GM19240 (cell line): Measurements from ENCODE around the gene SIPA1.

ENCODE experiments used
- DNase-seq: peaks from one replicate; pipeline ENCODE4 v3.0.0; 2011; ENCODE audit warnings: low spot score; ENCODE audit not compliant: insufficient read length

The SIPA1 gene

DNA sequence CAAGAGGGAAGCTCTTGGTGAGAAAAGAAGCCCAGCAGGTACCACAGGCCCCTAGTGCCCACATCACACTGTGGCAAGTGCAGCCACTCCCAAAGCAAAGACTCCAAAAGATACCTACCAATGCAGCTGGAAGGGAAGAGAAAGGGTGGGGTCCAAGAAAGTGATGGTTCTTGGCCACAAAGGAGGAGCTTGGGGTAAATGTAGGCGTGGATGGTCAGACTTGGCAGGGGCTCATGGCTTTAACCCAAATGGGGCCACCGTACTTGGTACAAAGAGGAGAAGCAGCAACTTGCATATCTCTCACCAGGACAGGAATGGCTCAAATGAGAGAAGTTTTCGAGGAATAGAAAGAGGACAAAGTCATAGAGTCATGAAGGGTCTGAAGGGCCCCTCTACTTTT lies 28.7 kb upstream of the SIPA1 start:
- DNase-seq = no peak

DNA sequence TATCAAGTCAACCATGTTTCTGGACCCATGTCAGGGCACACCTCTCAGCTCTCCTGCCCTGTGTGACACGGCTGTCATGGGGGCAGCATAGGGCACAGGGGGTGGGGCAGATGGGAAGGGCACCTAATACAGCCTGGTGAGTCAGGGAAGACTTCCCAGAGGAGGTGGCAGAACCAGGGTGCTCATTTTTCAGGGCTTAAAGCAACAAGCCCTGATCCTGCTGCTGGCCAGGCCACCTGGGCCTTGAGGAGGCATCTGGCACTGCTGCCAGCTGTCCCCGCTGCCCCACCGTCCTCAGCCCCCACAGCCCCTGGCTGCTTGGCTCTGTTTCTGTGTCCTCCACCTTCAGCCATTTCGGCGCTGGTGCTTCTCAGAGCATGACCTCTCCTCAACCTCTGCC lies 28.2 kb upstream of the SIPA1 start:
- no peak for DNase-seq

DNA sequence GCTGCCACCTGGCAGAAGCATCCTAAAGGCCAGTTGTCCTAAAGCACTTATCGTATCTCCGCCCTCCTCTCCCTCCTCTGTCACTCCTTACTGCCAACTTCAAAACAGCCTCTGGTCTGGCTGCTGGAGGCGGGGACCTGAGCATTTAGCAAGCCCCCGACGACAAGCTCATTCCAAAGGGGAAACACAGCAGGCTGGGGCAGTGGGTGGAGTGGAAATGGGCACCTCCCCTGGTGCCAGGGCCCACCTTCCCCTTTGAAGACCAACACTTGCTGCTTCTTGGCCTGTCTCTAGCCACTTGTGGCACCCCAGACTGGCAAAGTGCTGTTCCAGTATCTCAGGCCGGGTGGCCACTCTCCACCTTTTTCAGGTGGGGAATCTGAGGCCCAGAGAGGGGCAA lies 27.5 kb upstream of the SIPA1 start:
- DNase-seq = no peak

DNA sequence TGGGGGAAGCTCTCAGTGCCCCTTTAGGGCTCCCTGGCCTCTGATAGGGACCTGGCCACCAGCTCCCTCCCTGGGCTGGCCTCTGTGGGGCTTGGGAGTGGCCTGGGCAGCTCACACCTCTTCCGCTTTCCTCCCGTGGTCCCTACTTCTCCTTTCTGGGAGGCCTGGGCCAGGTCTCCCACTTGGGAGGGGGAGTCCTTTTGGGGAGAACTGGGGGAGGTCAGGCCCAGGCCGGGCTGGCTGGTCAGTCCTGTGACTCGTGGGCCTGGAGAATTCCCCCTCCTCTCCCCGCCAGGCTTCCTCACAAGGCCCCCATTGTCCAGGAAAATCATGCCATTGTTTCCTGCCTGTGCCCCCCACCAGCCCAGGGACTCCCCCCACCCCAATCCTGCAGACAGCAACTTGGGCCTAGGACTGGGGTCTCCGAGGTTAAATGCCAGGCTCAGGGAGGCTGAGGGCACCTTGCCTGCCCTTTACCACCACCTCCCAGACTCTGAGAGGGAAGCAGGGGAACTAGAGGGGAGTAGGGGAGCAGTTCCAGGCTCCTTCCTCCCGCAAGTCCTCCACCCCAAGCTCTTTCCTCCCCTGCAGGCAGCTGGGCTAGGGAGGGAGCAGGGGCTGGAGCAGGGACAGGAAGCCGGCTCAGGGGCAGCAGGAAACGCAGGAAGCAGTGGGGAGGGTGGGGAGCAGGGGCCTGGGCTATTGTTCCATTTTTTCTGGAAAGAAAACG lies 26.7 kb upstream of the SIPA1 start:
- no peak for DNase-seq

DNA sequence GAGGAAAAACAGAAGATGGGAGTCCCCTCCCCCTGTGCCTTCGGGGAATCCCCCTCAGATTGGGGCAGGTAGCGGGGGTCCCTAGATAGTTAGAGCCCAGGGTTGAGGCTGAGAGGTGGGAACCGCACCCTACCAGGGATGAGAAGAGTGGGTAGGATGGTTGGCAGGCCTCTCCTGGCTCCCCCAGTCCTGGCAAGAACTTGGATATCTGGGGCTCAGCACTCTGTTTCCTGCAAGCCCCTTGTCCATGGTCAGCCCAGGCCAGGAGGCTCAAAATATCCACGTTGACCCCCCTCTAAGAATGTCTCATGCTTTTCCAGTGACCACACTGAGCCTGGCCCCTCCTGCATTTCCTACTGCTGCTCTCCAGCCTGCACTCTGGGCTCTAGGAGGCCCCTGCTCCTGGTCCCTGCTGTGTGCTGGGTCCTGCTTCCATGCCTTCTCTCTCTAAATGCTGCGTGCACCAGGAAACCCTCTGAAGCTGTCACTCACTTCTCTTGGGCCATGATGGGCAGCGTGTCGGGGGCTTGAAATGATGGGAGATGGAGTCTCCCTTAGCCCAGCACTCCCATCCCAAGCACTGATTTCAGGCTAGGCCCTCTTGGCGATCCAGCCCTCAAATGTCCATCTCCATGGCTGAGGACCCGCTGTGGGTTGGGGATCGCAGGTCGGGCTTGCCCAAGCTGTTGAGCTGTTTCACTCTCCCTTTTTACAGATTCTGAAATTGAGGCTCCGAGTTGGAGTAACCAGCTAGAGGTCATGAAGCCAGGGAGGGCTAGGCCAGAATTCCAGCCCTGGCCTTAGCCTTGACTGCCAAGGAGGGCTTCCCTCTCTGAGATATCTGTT lies 25.9 kb upstream of the SIPA1 start:
- DNase-seq = no peak

DNA sequence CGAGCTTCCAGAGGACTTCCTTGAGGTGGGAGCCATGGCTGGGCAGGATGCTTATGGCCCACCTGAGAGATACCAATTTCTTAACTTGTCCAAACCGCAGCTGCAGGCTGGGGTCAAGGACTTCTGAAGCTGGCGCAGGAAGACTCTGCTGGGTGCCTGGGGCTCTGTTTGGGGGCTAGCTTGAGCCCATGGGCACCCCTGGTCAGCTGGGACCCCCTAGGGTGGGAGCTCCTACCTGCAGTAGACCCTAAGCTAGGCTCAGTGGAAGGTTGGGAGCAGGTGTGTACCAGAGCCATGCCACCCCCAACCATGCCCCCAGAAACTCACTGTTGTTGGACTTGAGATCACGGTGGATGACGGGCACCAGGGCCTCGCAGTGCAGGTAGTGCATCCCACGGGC lies 25.2 kb upstream of the SIPA1 start:
- DNase-seq = no peak

DNA sequence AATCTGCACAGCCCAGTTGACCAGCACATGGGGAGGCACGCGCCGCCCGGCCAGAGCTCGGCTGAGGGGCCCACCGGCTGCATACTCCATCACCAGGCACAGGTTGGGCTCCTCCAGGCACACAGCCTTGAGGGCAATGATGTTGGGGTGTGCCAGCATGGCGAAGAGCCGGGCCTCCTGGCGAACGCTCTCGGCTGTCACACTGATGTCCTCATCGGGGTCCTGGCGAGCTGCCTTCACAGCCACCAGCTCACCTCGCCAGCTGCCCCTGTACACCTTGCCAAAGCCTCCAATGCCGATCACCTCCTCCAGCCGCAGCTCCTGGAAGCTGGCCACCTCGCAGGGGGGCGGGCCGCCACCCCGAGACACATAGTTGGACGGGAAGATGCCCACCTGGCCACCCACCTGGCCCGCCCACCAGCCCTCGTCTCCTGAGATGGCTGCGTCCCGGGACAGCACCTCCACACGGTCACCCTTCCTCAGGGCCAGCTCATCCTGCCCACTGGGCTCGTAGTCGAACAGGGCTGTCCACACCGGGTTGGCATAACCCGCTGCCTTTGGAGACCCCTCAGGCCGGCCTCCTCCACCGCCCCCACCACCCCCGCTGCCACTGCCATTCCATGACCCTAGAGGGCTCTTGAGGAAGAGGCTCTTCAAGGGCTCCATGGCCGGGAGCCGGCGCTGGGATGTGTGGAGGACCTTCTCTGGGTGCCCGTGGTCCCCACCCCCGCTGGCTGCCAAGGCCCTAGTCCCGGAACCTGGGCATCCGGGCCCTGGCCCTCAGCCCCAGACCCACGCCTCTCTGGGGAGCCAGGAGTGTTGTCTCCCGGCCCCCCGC lies 24.6 kb upstream of the SIPA1 start:
- no peak for DNase-seq

DNA sequence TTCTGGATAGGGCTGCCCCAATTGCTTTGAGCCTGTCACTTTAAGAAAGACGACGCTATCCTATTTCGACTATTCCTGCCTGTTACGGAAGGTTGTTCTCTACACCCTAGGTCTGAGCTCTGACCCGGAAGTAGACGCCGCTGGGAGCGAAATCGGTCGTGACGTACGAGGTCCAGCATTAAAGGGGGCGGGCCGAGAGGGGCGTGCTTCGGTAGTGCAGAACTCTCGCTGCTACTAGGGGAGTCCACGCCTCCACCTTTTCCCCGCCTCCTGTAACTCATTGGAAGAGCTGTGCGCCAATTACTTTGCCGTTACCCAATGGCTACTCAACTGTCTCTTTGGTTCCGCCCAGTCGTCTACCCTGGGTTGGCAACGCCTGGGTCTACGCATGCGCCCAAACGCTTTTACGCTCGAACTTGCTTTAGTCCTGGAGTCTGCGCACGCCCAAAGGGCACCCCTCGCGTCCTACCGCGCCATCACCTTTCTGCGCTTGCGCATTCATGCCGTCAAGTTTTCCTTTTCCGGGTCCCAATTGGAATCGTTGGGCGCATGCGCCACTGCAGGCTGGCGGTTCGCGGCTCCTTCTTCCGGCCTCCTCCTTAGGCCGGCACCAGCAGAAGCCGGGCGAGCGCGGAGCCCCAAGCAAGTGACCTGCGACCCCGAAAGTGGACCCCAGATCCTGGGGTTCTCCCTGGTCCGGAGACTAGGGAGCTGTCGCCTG lies 22.5 kb upstream of the SIPA1 start, which contains the start of gene PCNX3:
TSS of gene PCNX3 (plus strand) at position 548 of the 721 bp plus-strand sequence. CDS start 536 bp downstream, outside the sequence.
- peak; percentile 100 for DNase-seq

DNA sequence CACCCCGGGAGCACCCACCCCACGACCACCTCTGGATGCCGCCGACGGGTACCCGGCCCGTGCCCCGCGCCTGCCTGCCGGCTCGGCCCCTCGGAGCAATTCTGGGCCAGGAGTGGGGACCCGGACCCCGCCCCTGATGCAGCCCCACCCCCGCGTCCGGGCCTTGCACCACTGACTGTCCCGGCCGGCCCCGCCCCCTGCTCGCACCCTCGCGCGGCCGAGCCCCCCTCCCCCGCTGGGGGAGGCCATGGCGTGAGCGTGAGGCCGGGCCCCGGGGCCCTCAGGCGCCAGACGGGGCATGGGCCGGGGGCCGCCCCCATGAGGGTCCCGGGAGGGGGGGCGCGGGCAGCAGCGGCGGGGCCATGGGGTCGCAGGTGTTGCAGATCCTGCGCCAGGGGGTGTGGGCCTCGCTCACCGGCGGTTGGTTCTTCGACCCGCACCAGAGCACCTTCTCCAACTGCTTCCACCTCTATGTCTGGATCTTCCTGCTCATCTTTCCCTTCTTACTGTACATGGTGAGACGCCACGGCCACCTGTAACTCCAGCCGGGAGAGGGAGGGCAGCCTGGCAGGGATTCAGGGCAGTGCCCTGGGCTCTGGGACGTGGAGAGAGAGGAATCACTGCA lies 21.8 kb upstream of the SIPA1 start:
- DNase-seq = no peak

DNA sequence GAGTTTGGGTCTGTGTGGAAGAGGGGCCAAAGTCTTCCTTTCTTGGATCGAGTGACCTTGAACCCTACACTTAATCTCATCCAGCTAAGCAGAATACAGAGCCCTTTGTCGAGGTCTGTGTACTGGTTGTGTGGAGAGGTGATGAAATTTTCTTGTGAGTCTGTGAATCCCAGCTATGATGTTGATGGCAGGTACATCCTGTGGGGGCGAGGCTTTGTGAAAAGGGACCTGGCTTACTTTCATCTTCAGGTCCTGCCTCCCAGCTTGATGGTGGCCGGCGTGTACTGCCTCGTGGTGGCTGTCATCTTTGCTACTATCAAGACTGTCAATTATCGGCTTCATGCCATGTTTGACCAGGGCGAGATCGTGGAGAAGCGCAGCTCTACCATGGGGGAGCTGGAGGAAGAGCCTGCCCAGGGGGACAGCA lies 21.3 kb upstream of the SIPA1 start:
- no peak for DNase-seq

DNA sequence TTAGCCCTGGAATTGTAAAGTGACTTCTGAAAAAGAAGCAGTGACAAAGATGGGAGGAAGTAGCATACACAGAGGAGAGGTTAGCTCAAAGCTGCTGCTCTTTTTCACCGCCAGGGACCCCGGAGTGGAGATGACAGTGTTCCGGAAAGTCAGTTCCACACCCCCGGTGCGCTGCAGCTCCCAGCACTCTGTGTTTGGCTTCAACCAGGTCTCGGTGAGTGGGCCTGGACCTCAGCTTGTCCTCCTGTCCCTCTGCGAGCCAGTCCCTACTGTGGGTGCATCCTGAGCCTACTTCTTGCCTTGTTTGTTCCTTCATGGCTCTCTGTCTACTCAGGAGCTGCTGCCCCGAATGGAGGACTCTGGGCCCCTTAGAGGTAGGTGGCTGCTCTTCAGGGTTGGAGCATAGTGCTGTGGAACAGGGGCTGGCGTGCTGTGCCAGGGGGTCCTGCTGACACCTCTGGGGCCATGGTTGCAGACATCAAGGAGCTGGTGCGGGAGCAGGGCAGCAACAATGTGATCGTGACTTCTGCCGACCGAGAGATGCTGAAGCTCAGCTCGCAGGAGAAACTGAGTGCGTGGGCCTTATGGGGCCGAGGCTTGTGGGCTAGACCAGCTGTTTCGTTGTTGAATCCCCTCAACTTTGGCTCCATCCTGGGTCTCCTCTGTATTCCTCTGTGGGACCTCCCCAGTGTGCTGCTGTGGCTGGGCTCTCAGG lies 20.6 kb upstream of the SIPA1 start:
- no peak for DNase-seq

DNA sequence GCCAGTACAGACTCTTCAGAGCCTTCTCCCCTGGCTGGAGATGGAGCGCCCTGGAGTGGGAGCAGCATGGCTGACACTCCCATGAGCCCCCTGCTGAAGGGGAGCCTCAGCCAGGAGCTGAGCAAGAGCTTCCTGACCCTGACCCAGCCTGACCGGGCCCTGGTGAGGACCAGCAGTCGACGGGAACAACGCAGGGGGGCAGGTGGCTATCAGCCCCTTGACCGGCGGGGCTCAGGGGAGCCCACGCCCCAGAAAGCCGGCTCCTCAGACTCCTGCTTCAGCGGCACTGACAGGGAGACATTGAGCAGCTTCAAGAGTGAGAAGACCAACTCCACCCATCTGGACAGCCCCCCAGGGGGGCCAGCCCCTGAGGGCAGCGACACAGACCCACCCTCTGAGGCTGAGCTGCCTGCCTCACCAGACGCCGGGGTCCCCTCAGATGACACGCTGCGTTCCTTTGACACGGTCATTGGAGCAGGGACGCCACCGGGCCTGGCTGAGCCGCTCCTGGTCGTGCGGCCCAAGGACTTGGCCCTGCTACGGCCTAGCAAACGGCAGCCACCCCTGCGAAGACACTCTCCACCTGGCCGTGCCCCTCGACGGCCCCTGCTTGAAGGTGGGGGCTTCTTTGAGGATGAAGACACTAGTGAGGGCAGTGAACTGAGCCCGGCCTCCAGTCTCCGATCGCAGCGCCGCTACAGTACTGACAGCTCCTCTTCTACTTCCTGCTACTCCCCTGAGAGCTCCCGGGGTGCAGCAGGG lies 19.7 kb upstream of the SIPA1 start:
- no peak for DNase-seq

DNA sequence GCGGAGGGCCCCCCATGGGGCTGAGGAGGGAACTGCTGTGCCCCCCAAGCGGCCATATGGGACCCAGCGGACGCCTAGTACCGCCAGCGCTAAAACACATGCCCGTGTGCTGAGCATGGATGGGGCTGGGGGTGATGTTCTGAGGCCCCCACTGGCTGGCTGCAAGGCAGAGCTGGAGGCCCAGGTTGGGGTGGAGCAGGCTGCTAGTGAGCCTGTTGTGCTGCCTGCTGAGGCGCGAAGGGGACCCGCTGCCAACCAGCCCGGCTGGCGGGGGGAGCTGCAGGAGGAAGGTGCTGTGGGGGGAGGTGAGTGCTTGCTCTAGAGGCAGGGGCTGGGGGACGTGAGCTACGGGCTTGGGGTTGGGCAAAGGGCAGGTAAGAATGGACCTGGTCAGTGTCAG lies 19.1 kb upstream of the SIPA1 start:
- no peak for DNase-seq

DNA sequence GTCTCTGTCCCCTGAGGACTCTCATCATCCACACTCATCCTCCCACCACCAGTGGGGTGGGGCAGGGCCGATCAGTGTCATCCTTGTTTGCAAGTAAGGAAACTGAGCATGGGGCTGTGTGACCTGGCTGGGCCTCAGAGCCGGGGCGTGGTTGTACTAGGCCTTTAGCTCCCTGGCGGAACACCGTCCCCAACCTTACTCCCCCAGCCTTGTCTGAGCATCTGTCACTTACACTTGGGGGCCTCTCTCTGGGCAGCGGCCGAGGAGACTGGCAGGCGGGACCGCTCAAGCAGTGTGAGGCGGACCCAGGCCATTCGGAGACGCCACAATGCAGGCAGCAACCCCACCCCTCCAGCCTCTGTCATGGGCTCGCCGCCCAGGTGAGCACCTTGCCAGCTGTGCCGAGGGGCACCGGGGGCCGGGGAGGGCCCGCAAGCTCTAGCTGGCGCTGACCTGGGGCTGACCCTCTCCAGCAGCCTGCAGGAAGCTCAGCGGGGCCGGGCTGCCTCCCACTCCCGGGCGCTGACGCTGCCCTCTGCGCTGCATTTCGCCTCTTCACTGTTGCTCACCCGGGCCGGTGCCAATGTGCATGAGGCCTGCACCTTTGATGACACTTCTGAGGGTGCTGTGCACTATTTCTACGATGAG lies 18.5 kb upstream of the SIPA1 start:
- no peak for DNase-seq

DNA sequence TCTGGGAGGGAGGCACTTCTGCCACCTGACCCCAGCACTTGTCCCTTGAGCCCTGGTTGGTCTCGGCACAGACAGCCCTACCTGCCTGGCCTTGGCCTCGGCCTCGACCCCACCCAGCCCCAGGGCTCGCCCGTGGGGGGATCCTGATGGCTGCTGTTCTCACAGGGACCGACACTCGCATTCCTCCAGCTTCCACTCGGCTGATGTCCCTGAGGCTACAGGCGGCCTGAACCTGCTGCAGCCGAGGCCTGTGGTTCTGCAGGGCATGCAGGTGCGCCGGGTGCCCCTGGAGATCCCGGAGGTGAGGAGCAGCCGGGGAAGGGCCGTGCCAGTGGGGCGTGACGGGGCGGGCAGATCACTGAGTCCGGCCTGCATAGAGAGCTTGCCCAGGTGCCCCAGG lies 17.2 kb upstream of the SIPA1 start:
- no peak for DNase-seq

DNA sequence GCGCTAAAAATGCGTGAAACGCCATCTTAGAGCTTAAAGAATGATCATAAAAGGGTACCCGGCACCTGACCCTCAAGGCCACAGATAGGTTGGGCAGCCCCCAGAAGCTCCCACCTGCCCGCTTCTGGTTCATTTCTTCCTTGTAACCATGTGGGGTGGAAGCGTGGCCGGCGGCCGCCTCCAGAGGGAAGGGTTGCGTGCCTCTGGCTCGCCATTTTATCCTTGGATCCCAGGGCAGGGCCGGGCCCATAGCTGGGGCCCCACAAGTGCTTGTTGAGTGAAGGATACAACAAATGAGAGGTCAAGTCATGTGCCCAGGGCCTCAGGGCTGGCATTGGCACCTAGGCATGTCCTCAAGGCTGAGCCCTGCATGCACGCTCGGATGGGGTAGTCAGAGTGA lies 16.4 kb upstream of the SIPA1 start:
- no peak for DNase-seq

DNA sequence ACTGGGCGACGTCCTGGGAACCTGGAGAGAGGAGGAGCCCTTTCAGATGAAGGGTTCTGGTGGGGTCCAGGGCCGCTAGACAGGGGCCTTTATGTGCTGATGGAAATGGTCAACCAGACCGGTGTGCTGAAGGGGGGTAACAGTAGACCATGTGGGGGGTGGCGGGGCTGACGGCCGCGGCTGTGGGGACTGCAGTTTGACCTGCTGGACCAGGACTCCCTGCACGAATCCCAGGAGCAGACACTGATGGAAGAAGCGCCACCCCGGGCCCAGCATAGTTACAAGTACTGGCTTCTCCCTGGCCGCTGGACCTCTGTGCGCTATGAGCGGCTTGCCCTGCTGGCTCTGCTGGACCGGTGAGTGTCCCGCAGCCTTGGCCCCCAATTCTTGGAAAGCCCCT lies 15.9 kb upstream of the SIPA1 start:
- no peak for DNase-seq

DNA sequence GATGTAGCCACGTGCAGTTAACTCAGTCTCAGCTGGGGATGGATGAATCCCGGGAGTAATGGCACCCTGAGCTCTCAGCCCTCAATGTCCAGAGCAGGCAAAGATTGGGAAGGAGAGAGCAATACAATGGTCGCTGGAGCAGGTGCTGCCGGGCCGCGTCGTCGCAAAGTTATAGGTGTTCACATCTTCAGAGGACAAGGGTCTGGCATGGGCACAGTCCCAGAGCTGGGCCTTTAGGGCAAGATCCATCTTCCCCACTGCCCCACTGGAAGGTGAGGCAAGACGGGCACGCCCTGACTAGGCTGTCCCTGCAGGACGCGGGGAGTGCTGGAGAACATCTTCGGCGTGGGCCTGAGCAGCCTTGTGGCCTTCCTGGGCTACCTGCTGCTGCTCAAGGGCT lies 14.7 kb upstream of the SIPA1 start:
- no peak for DNase-seq
